Neural progenitor cell (in vitro differentiated cells): ENCODE results near the gene STX8. TPM values are rescaled to one million over a fixed set of nuclear protein-coding genes. Genes with fewer than 3 reads are reported as not detected.
"Not testable (repeated sequence)": the region's sequence is repeated elsewhere in the genome, so short reads cannot be mapped to it uniquely, and the experiment has no call there.

ENCODE experiments used
- DNase-seq: peaks from one replicate; pipeline ENCODE4 v3.0.0-alpha.2; 2016; ENCODE audit warnings: low spot score
- H2AFZ ChIP-seq: fragments of 200-600 bp; sonication (generic); replicated peaks from 2 replicates; pipeline ENCODE4 v1.6.1; 2016; ENCODE audit warnings: antibody characterized with exemption
- H3F3A ChIP-seq: fragments of 200-600 bp; sonication (generic); 2 replicates; pipeline ENCODE4 v1.6.1; 2016; ENCODE audit warnings: antibody characterized with exemption, low read depth
- H3K27ac ChIP-seq: fragments of 200-600 bp; sonication (generic); 2 replicates; pipeline ENCODE4 v1.5.1; 2016; ENCODE audit warnings: mild to moderate bottlenecking
- H3K27me3 ChIP-seq: fragments of 200-600 bp; sonication (generic); 2 replicates; pipeline ENCODE4 v1.6.1; 2016; ENCODE audit warnings: mild to moderate bottlenecking, moderate library complexity
- H3K36me3 ChIP-seq: fragments of 200-600 bp; sonication (generic); 2 replicates; pipeline ENCODE4 v1.5.1; 2016
- H3K4me1 ChIP-seq: fragments of 200-600 bp; sonication (generic); 2 replicates; pipeline ENCODE4 v1.6.1; 2016; ENCODE audit warnings: mixed run types
- H3K4me2 ChIP-seq: fragments of 200-600 bp; sonication (generic); 2 replicates; pipeline ENCODE4 v1.6.1; 2016
- H3K4me3 ChIP-seq: fragments of 200-600 bp; sonication (generic); 2 replicates; pipeline ENCODE4 v1.5.1; 2016
- H3K79me2 ChIP-seq: fragments of 200-600 bp; sonication (generic); 2 replicates; pipeline ENCODE4 v1.6.1; 2016; ENCODE audit warnings: low read depth
- H3K9ac ChIP-seq: fragments of 200-600 bp; sonication (generic); 2 replicates; pipeline ENCODE4 v1.6.1; 2016
- H3K9me3 ChIP-seq: fragments of 200-600 bp; sonication (generic); 2 replicates; pipeline ENCODE4 v1.5.1; 2016; ENCODE audit warnings: low read depth
- H4K20me1 ChIP-seq: fragments of 200-600 bp; sonication (generic); 2 replicates; pipeline ENCODE4 v1.6.1; 2016; ENCODE audit warnings: low read depth
- H3K27ac Mint-ChIP-seq: 3 replicates; pipeline ENCODE4 v1.8.0; 2021; ENCODE audit warnings: mixed read lengths
- H3K27me3 Mint-ChIP-seq: 2 replicates; pipeline ENCODE4 v1.8.0; 2022; ENCODE audit warnings: low read depth, mild to moderate bottlenecking, inconsistent platforms, moderate library complexity, mixed read lengths; ENCODE audit not compliant: insufficient read depth
- H3K36me3 Mint-ChIP-seq: 3 replicates; pipeline ENCODE4 v1.8.0; 2021; ENCODE audit warnings: mixed read lengths
- H3K4me1 Mint-ChIP-seq: 3 replicates; pipeline ENCODE4 v1.8.0; 2021; ENCODE audit warnings: mixed read lengths
- H3K4me3 Mint-ChIP-seq: 3 replicates; pipeline ENCODE4 v1.8.0; 2021; ENCODE audit warnings: mild to moderate bottlenecking, moderate library complexity, mixed read lengths
- H3K9me3 Mint-ChIP-seq: 3 replicates; pipeline ENCODE4 v1.8.0; 2020; ENCODE audit warnings: mixed read lengths
- EZH2 ChIP-seq: fragments of 200-600 bp; sonication (generic); IDR thresholded peaks from 2 replicates; pipeline ENCODE4 v1.6.1; 2017; ENCODE audit warnings: antibody characterized with exemption, mild to moderate bottlenecking, moderate library complexity
- EZH2phosphoT487 ChIP-seq: fragments of 200-600 bp; sonication (generic); IDR thresholded peaks from 2 replicates; pipeline ENCODE4 v1.6.1; 2017; ENCODE audit warnings: antibody characterized with exemption
- total RNA-seq: library from RNA; depleted of rRNA; stranded (reverse); fragments of >200 nt; gene quantifications from 2 replicates; pipeline ENCODE4 v1.2.3, GENCODE V29; 2015; ENCODE audit warnings: low replicate concordance
- TF ChIP-seq, protein P1 (sequence below): fragments of 200-600 bp; sonication (generic); IDR thresholded peaks from 2 replicates; pipeline ENCODE4 v1.5.1; 2017; ENCODE audit warnings: antibody characterized with exemption, mild to moderate bottlenecking

The STX8 gene
- total RNA-seq, 1 donor from 2014 or later, result 79.7 TPM

DNA sequence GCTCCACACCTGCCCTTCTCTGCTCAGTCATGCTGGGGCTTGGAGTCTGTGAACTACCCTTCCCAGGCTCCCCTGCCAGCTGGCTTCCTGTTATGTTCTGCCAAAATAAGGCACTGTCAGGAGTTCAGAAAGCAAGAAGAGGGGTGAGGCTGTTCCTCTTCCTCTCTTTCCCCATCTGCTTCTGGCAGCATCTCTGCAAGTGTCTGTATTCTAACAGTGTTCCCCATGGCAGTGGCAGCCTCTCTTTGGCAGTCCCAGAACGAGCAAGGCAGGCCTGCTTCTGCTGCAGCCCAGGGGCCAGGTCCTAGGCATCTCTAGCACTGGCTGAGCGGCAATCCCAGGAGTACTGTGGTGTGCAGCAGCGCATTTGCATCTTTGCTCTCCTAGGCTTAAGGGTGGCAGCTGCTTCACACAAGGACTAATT lies 219.1 kb downstream of the STX8 start:
- no peak overlapping the region for H3K4me2 ChIP-seq
- no peak overlapping the region for H3K27ac ChIP-seq
- H3K36me3 ChIP-seq, result no peaks in the 10 kb centered on the region
- Mint-ChIP-seq H3K4me3 (no peak overlapping the region), H3K36me3 (no peaks in the 10 kb centered on the region), H3K9me3 (peaks cover 2% of the 10 kb centered on the region), H3K4me1 (peaks cover 12% of the 10 kb centered on the region), H3K27ac (no peak overlapping the region), H3K27me3 (no peaks in the 10 kb centered on the region)
- TF ChIP-seq EZH2phosphoT487 (no peak), EZH2 (no peak)
- TF ChIP-seq, protein P1, sequence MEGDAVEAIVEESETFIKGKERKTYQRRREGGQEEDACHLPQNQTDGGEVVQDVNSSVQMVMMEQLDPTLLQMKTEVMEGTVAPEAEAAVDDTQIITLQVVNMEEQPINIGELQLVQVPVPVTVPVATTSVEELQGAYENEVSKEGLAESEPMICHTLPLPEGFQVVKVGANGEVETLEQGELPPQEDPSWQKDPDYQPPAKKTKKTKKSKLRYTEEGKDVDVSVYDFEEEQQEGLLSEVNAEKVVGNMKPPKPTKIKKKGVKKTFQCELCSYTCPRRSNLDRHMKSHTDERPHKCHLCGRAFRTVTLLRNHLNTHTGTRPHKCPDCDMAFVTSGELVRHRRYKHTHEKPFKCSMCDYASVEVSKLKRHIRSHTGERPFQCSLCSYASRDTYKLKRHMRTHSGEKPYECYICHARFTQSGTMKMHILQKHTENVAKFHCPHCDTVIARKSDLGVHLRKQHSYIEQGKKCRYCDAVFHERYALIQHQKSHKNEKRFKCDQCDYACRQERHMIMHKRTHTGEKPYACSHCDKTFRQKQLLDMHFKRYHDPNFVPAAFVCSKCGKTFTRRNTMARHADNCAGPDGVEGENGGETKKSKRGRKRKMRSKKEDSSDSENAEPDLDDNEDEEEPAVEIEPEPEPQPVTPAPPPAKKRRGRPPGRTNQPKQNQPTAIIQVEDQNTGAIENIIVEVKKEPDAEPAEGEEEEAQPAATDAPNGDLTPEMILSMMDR, result no peak
- no peak overlapping the region for H3K9ac ChIP-seq
- H3K27me3 ChIP-seq, result no peaks in the 10 kb centered on the region
- no peak overlapping the region for H2AFZ ChIP-seq
- no peaks in the 10 kb centered on the region for H3F3A ChIP-seq
- H3K4me3 ChIP-seq, result no peak overlapping the region
- no peaks in the 10 kb centered on the region for H3K79me2 ChIP-seq
- peak; percentile 11 for DNase-seq
- no peaks in the 10 kb centered on the region for H3K9me3 ChIP-seq
- peaks cover 7% of the 10 kb centered on the region for H3K4me1 ChIP-seq
- H4K20me1 ChIP-seq, result no peaks in the 10 kb centered on the region

DNA sequence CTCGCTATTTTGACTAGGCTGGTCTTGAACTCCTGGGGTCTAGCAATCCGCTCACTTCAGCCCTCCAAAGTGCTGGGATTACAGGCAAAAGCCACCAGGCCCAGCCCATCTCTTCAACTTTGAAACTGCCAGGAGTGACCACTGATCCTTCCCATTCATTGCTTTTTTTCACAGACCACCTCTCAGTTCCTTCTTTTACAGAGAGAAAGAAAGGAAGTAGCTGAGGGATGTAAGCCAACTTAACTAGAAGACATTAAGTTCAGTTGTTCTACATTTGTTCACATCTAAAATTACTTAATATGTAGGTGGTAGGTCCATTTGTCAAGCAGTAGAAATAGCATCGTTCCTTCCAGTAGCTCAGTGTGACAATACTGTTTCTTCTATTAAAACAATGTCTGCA lies 219.8 kb downstream of the STX8 start:
- Histone ChIP-seq H3K4me2 (no peak overlapping the region), H3K9me3 (no peaks in the 10 kb centered on the region), H3K27me3 (no peaks in the 10 kb centered on the region), H3K4me3 (no peak overlapping the region), H3K27ac (no peak overlapping the region), H3K4me1 (peaks cover under 1% of the 10 kb centered on the region), H2AFZ (no peak overlapping the region), H3F3A (no peaks in the 10 kb centered on the region), H3K79me2 (no peaks in the 10 kb centered on the region), H3K36me3 (no peaks in the 10 kb centered on the region), H4K20me1 (no peaks in the 10 kb centered on the region), H3K9ac (no peak overlapping the region)
- Mint-ChIP-seq H3K36me3 (no peaks in the 10 kb centered on the region), H3K4me1 (peaks cover 6% of the 10 kb centered on the region), H3K9me3 (peaks cover 3% of the 10 kb centered on the region), H3K27me3 (no peaks in the 10 kb centered on the region), H3K27ac (no peak overlapping the region), H3K4me3 (no peak overlapping the region)
- no peak for DNase-seq
- no peak for TF ChIP-seq EZH2
- TF ChIP-seq, protein P1, result no peak
- TF ChIP-seq EZH2phosphoT487, result no peak

DNA sequence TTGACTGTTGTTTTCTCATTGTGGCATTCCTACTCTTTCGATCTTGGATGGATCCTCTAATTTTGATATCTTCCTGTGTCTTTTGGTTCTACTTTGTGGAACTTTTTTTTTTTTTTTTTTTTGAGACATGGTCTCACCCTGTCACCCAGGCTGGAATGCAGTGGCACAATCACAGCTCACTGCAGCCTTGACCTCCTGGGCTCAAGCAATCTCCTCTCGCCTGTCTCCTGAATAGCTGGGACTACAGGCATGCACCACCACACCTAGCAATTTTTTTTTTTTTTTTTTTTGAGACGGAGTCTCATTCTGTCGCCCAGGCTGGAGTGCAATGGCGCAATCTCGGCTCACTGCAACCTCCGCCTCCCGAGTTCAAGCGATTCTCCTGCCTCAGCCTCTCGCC lies 220.4 kb downstream of the STX8 start:
- not testable (repeated sequence) for H3K4me1 Mint-ChIP-seq, H2AFZ ChIP-seq, H3K27ac Mint-ChIP-seq, H3K4me3 Mint-ChIP-seq, H3K4me1 ChIP-seq, H3K4me2 ChIP-seq, H3K4me3 ChIP-seq, H4K20me1 ChIP-seq, H3K36me3 ChIP-seq, H3K27ac ChIP-seq, H3K9me3 Mint-ChIP-seq, H3K79me2 ChIP-seq, H3K9ac ChIP-seq, H3K27me3 Mint-ChIP-seq, H3F3A ChIP-seq, DNase-seq, H3K9me3 ChIP-seq, H3K27me3 ChIP-seq, H3K36me3 Mint-ChIP-seq

GRCh38 chr17:9350080-9350479 lies 225.5 kb downstream of the STX8 start:
- Histone ChIP-seq H3K4me2 (no peak overlapping the region), H3K4me3 (no peak overlapping the region), H3K27me3 (no peaks in the 10 kb centered on the region), H3K9ac (no peak overlapping the region), H3K27ac (no peak overlapping the region), H3K4me1 (no peaks in the 10 kb centered on the region), H2AFZ (no peak overlapping the region), H3K36me3 (no peaks in the 10 kb centered on the region), H3K9me3 (no peaks in the 10 kb centered on the region), H3K79me2 (no peaks in the 10 kb centered on the region), H3F3A (no peaks in the 10 kb centered on the region), H4K20me1 (no peaks in the 10 kb centered on the region)
- H3K4me3 Mint-ChIP-seq, result no peak overlapping the region
- DNase-seq, result no peak
- no peak overlapping the region for H3K27ac Mint-ChIP-seq
- H3K36me3 Mint-ChIP-seq, result no peaks in the 10 kb centered on the region
- H3K4me1 Mint-ChIP-seq, result peaks cover 4% of the 10 kb centered on the region
- peaks cover 3% of the 10 kb centered on the region for H3K9me3 Mint-ChIP-seq
- H3K27me3 Mint-ChIP-seq, result no peaks in the 10 kb centered on the region
- no peak for TF ChIP-seq EZH2
- no peak for TF ChIP-seq EZH2phosphoT487
- TF ChIP-seq, protein P1, result no peak
